ENCODE measurements around the gene SPECC1. TPM values are rescaled to one million over a fixed set of nuclear protein-coding genes. Genes with fewer than 3 reads are reported as not detected.

The SPECC1 gene
- total RNA-seq, 1 experiment from 2014 or later: 128 TPM

GRCh38 chr17:19992803-19993713 lies 16.1 kb upstream of the SPECC1 start:
- H2AFZ ChIP-seq: peak overlapping the region; percentile 85
- POLR2A ChIA-PET (ENCODE audit: unreplicated experiment): interaction anchor here (0.7 kb wide), 1 partner anchor 180 kb away, joined by 8 read pairs; no protein-coding TSS in a partner anchor
- intact Hi-C loops (cut with micrococcal nuclease; ENCODE audit: unreplicated experiment): loop anchor here (1.0 to 5.0 kb wide), 2 partner anchors 123 to 234 kb away; no protein-coding TSS in a partner anchor

GRCh38 chr17:19996086-19996485 lies 13.1 kb upstream of the SPECC1 start:
- Histone ChIP-seq H2AFZ (no peak overlapping the region), H3K36me3 (ENCODE audit: low read depth) (no peaks in the 10 kb centered on the region), H3K9me3 (ENCODE audit: insufficient read depth, low read depth) (no peaks in the 10 kb centered on the region), H3K4me3 (no peak overlapping the region), H4K20me1 (ENCODE audit: insufficient read depth) (no peaks in the 10 kb centered on the region), H3K9me2 (ENCODE audit: insufficient read depth) (no peaks in the 10 kb centered on the region), H3K27me3 (ENCODE audit: insufficient read depth, low read depth) (no peaks in the 10 kb centered on the region), H3F3A (ENCODE audit: insufficient read depth, low read depth) (peaks cover 6% of the 10 kb centered on the region; the same call in 1 of the 2 replicates), H3K4me1 (replicated peaks; ENCODE audit: insufficient read depth) (no peaks in the 10 kb centered on the region), H3K4me2 (no peak overlapping the region), H3K79me2 (ENCODE audit: low read depth) (no peaks in the 10 kb centered on the region), H3K27ac (no peak overlapping the region)
- no peak for DNase-seq
- TF ChIP-seq CTCF (conservative IDR thresholded peaks at IDR 0.05) (no peak), EZH2 (IDR thresholded peaks at IDR 0.05; ENCODE audit: low read depth) (no peak)
- intact Hi-C loops (cut with micrococcal nuclease; ENCODE audit: unreplicated experiment): no loop called here
- ChIA-PET POLR2A (ENCODE audit: unreplicated experiment) (no interaction called here), CTCF (no interaction called here)
- no TSS peak for BruUV-seq (replicated peaks)

More at GRCh38 chr17:19992803-19993713, 16.1 kb upstream of the SPECC1 start:
- Histone ChIP-seq H3K9me2 (ENCODE audit: insufficient read depth) (no peaks in the 10 kb centered on the region), H3K9me3 (ENCODE audit: insufficient read depth, low read depth) (no peaks in the 10 kb centered on the region), H3K36me3 (ENCODE audit: low read depth) (no peaks in the 10 kb centered on the region), H3K4me2 (peak overlapping the region; percentile 77), H3K4me1 (replicated peaks; ENCODE audit: insufficient read depth) (no peaks in the 10 kb centered on the region), H3K27me3 (ENCODE audit: insufficient read depth, low read depth) (no peaks in the 10 kb centered on the region), H4K20me1 (ENCODE audit: insufficient read depth) (no peaks in the 10 kb centered on the region), H3K4me3 (peak overlapping the region; percentile 42; the same call in 1 of the 2 replicates), H3F3A (ENCODE audit: insufficient read depth, low read depth) (peaks cover 6% of the 10 kb centered on the region; the same call in 1 of the 2 replicates), H3K27ac (peak overlapping the region; percentile 16; the same call in 1 of the 2 replicates), H3K79me2 (ENCODE audit: low read depth) (no peaks in the 10 kb centered on the region)
- BruUV-seq (replicated peaks): no TSS peak
- CTCF ChIA-PET: interaction anchor here (0.6 to 1.8 kb wide), 8 partner anchors 16 to 234 kb away, joined by 3 to 39 read pairs (median 4); partner anchors contain the start of gene SPECC1
- TF ChIP-seq EZH2 (IDR thresholded peaks at IDR 0.05; ENCODE audit: low read depth): no peak
- peak; percentile 88 for TF ChIP-seq CTCF (conservative IDR thresholded peaks at IDR 0.05)
- peak; percentile 87 to 92 for DNase-seq

GRCh38 chr17:19996502-19996901 lies 12.7 kb upstream of the SPECC1 start:
- no peak overlapping the region for H3K4me2 ChIP-seq
- no peaks in the 10 kb centered on the region for H3K4me1 ChIP-seq (replicated peaks; ENCODE audit: insufficient read depth)
- no TSS peak for BruUV-seq (replicated peaks)
- H3K4me3 ChIP-seq: no peak overlapping the region
- TF ChIP-seq EZH2 (IDR thresholded peaks at IDR 0.05; ENCODE audit: low read depth): no peak
- no peak for TF ChIP-seq CTCF (conservative IDR thresholded peaks at IDR 0.05)
- no peak overlapping the region for H2AFZ ChIP-seq
- no peaks in the 10 kb centered on the region for H3K9me2 ChIP-seq (ENCODE audit: insufficient read depth)
- H3K27me3 ChIP-seq (ENCODE audit: insufficient read depth, low read depth): no peaks in the 10 kb centered on the region
- ChIA-PET CTCF (no interaction called here), POLR2A (ENCODE audit: unreplicated experiment) (no interaction called here)
- H3K79me2 ChIP-seq (ENCODE audit: low read depth): no peaks in the 10 kb centered on the region
- peak in 1 of 2 experiments; percentile 14 for DNase-seq
- no peaks in the 10 kb centered on the region for H3K9me3 ChIP-seq (ENCODE audit: insufficient read depth, low read depth)
- H3F3A ChIP-seq (ENCODE audit: insufficient read depth, low read depth): peaks cover 6% of the 10 kb centered on the region; the same call in 1 of the 2 replicates
- no peak overlapping the region for H3K27ac ChIP-seq
- intact Hi-C loops (cut with micrococcal nuclease; ENCODE audit: unreplicated experiment): no loop called here
- H4K20me1 ChIP-seq (ENCODE audit: insufficient read depth): no peaks in the 10 kb centered on the region
- no peaks in the 10 kb centered on the region for H3K36me3 ChIP-seq (ENCODE audit: low read depth)

Data from PC-9 (cell line).